ENCODE data around the gene OLIG2. TPM values are rescaled to one million over a fixed set of nuclear protein-coding genes. Genes with fewer than 3 reads are reported as not detected.

OLIG2 gene
- 21.4 TPM for total RNA-seq (ENCODE audit: unreplicated experiment)
- long read RNA-seq, partial matches to known transcripts: 0 of 1 reads
- long read RNA-seq, other reads (novel, unspliced or antisense): 0 of 1 reads

- no peak for TF ChIP-seq CTCF (IDR thresholded peaks at IDR 0.05; ENCODE audit: partially characterized antibody, unreplicated experiment)
- Mint-ChIP-seq H3K4me3 (ENCODE audit: unreplicated experiment) (peak within 1 kb of the TSS; percentile 92), H3K27ac (ENCODE audit: unreplicated experiment) (peak within 1 kb of the TSS; percentile 90), H3K4me1 (ENCODE audit: low read depth, unreplicated experiment) (peaks cover 23% of the 10 kb centered on the region), H3K9me3 (ENCODE audit: unreplicated experiment) (peaks cover 30% of the 10 kb centered on the region), H3K36me3 (ENCODE audit: unreplicated experiment) (no peaks in the 10 kb centered on the region), H3K27me3 (ENCODE audit: unreplicated experiment) (peaks cover 28% of the 10 kb centered on the region)
- peak; percentile 95 for DNase-seq
Observed at GRCh38 chr21:33025489-33026442, at the start of gene OLIG2. OLIG2 (plus strand) TSS chr21:33025935; CDS start chr21:33026863, 928 bp downstream.

GRCh38 chr21:32976791-32977190 lies 48.9 kb upstream of the OLIG2 start:
- H3K27me3 Mint-ChIP-seq (ENCODE audit: unreplicated experiment): peaks cover 1% of the 10 kb centered on the region
- no peaks in the 10 kb centered on the region for H3K4me1 Mint-ChIP-seq (ENCODE audit: low read depth, unreplicated experiment)
- DNase-seq: no peak
- H3K4me3 Mint-ChIP-seq (ENCODE audit: unreplicated experiment): no peak overlapping the region
- peaks cover 2% of the 10 kb centered on the region for H3K9me3 Mint-ChIP-seq (ENCODE audit: unreplicated experiment)
- TF ChIP-seq CTCF (IDR thresholded peaks at IDR 0.05; ENCODE audit: partially characterized antibody, unreplicated experiment): no peak
- no peaks in the 10 kb centered on the region for H3K36me3 Mint-ChIP-seq (ENCODE audit: unreplicated experiment)
- H3K27ac Mint-ChIP-seq (ENCODE audit: unreplicated experiment): no peak overlapping the region

DNA sequence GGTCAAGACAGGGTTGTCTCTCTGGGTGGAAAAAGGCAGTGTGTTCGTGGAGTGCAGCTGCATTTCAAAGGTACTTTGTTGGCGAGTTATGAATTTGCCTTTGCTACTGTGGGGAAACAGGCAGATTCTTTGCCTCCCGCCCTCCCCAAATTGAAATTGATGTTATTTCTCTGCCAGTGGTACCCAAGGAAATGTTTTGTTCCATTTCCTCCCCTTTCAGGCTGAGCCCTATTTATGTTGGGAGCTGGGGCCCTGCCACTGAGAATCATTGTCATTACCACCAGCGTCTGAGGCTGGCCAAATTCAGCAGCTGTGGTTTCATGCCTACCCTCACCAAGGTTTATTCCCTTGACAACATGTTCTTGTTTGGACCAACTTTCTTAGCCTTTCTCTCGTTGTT lies 48.5 kb upstream of the OLIG2 start:
- Mint-ChIP-seq H3K36me3 (ENCODE audit: unreplicated experiment) (no peaks in the 10 kb centered on the region), H3K27ac (ENCODE audit: unreplicated experiment) (no peak overlapping the region), H3K4me1 (ENCODE audit: low read depth, unreplicated experiment) (no peaks in the 10 kb centered on the region), H3K9me3 (ENCODE audit: unreplicated experiment) (peaks cover 2% of the 10 kb centered on the region), H3K4me3 (ENCODE audit: unreplicated experiment) (no peak overlapping the region), H3K27me3 (ENCODE audit: unreplicated experiment) (peaks cover 1% of the 10 kb centered on the region)
- DNase-seq: no peak
- TF ChIP-seq CTCF (IDR thresholded peaks at IDR 0.05; ENCODE audit: partially characterized antibody, unreplicated experiment): no peak

- H3K4me3 Mint-ChIP-seq (ENCODE audit: unreplicated experiment): no peak overlapping the region
- TF ChIP-seq CTCF (IDR thresholded peaks at IDR 0.05; ENCODE audit: partially characterized antibody, unreplicated experiment): no peak
- no peak overlapping the region for H3K27ac Mint-ChIP-seq (ENCODE audit: unreplicated experiment)
- no peaks in the 10 kb centered on the region for H3K36me3 Mint-ChIP-seq (ENCODE audit: unreplicated experiment)
- H3K27me3 Mint-ChIP-seq (ENCODE audit: unreplicated experiment): peaks cover 1% of the 10 kb centered on the region
- H3K9me3 Mint-ChIP-seq (ENCODE audit: unreplicated experiment): peaks cover 2% of the 10 kb centered on the region
- H3K4me1 Mint-ChIP-seq (ENCODE audit: low read depth, unreplicated experiment): no peaks in the 10 kb centered on the region
- DNase-seq: no peak
Observed at GRCh38 chr21:32978331-32979270, 47.1 kb upstream of the OLIG2 start.

Data from glutamatergic neuron (in vitro differentiated cells).